ENCODE data around the gene AGER.
"Not testable (repeated sequence)": the region's sequence is repeated elsewhere in the genome, so short reads cannot be mapped to it uniquely, and the experiment has no call there.

Gene AGER

GRCh38 chr6:32148289-32149091, 35.6 kb downstream of the AGER start:
- DNase-seq (ENCODE audit: low spot score) = peak; percentile 88

DNA sequence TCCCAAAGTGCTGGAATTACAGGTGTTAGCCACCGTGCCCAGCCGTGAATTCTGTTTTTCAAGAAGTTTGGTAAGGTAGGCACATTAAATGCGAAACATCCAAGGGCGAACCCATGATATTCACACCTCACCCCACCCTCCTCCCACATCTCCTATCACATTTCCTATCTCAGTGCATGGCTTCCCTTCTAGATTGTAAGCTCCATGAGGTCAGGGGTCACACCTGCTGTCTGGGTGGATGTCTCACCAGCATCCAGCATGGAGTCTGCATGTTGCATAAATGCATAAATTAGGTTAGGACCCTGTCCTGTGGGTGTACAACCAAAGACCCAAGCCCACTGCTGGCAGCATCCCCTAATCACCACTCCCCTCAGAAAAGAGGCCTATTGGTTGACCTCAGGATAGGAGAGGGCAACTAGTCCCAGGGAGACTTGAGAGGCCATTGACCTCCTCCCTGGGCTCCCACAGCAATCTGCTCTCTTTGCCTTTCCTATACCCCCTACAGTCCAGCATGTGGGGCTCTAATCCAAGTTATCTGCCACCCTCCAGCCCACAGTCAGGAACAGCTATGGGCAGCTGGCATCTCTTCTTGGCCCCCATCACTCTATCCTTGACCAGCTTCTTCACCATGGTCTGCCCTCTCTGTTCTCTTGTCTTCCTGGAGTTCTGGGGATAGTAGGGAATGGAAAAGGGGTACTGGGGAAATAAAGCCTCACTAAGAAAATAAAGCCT, 36.5 kb downstream of the AGER start:
- DNase-seq (ENCODE audit: low spot score) = no peak

- no peak for DNase-seq (ENCODE audit: low spot score)
Measured at GRCh38 chr6:32146687-32147086, 37.4 kb downstream of the AGER start.

DNA sequence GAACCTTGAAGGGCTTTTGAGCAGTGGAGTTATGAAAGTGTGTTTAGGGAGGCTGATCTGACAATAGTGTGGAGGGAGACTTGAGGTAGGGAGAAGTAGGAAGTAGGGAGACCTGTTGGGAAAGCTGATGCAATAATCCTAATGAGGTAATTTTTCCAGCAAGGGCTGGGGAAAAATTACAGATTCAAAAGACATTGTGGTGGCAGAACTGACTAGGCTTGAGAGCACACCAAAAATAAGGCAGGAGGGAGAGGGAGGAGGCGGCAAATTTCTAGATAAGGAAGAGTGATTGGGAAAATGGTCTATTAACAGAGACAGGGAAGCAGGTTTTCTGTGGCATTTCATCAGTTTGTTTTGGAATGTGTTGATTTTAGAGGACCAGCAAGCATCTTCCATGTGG, 37.8 kb downstream of the AGER start:
- no peak for DNase-seq (ENCODE audit: low spot score)

DNA sequence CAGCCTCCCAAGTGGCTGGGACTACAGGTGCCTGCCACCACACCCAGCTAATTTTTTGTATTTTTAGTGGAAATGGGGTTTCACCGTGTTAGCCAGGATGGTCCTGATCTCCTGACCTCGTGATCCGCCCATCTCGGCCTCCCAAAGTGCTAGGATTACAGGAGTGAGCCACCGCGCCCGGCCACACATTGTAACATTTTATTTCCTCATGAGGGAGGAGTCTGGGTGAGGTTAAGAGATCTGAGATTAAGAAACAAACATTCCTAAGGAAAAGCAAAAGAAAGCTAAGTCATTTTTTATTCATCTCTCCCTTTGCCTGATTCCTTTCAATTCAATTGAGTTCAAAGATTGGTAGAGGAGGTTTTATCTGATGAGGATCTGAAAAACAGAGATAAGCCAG, 39.8 kb downstream of the AGER start:
- not testable (repeated sequence) for DNase-seq (ENCODE audit: low spot score)

- no peak for DNase-seq (ENCODE audit: low spot score)
Measured at GRCh38 chr6:32140420-32141046, 43.5 kb downstream of the AGER start.

DNA sequence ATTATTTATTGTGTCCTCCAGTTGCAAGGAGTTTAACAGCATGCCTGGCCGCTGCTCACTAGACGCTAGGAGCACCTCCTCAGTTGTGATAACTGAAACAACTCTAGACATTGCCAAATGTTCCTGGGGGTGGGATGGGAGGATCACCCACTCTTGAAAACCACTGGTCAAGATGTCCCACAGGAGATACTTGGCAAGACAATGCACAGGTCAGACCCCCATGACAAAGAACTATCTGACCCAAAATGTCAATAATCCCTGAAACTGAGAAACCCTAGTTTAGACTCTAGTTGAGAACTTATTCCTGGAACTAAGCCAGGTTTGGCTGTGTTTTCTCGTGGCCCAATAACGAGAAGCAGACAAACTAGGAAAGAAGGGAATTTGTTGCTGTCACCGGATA, 44.5 kb downstream of the AGER start:
- DNase-seq (ENCODE audit: low spot score) = no peak

GRCh38 chr6:32137454-32137853, 46.6 kb downstream of the AGER start:
- DNase-seq (ENCODE audit: low spot score) = no peak

- DNase-seq (ENCODE audit: low spot score) = no peak
Measured at GRCh38 chr6:32133786-32134185, 50.3 kb downstream of the AGER start.

DNA sequence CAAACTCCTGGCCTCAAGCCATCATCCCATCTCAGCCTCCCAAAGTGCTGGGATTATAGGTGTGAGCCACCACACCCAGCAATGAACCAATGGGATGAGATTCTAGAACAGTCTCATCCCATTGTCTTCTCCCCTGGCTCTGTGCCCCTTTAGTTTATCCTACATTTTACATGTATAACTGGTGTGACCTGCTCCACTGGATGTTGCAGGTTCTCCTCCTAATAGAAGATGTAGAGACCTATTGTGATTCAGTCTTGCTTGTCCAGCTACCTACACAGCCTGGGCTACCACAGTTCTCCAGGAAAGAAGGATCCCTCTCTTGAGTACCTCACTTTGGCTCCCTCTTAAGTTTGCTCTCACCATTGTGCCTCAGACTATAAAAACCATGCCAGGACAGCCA, 51.9 kb downstream of the AGER start:
- no peak for DNase-seq (ENCODE audit: low spot score)

GRCh38 chr6:32131439-32131948, 52.6 kb downstream of the AGER start:
- no peak for DNase-seq (ENCODE audit: low spot score)

Data from ecto neural progenitor cell (in vitro differentiated cells).